GM19463 (cell line): ENCODE data around the gene ST6GALNAC2.
"Not testable (repeated sequence)": the region's sequence is repeated elsewhere in the genome, so short reads cannot be mapped to it uniquely, and the experiment has no call there.

Experiments used
- ATAC-seq: cut with Tn5 transposase; IDR thresholded peaks from one replicate; pipeline ENCODE4 v1.9.1; 2021; ENCODE audit warnings: mild to moderate bottlenecking, moderate library complexity; ENCODE audit not compliant: unreplicated experiment

The ST6GALNAC2 gene

GRCh38 chr17:76542566-76542971 lies 43.1 kb downstream of the ST6GALNAC2 start:
- ATAC-seq = no peak

GRCh38 chr17:76541739-76542454 lies 43.8 kb downstream of the ST6GALNAC2 start:
- ATAC-seq = no peak

- ATAC-seq = peak; percentile 54
Measured at GRCh38 chr17:76540381-76541300, 45.0 kb downstream of the ST6GALNAC2 start.

- ATAC-seq = no peak
Measured at GRCh38 chr17:76539631-76540271, 45.9 kb downstream of the ST6GALNAC2 start, which contains the start of gene PRCD. PRCD (plus strand) TSS chr17:76540044; CDS start chr17:76540142, 98 bp downstream.

- no peak for ATAC-seq
Measured at GRCh38 chr17:76538941-76539570, 46.6 kb downstream of the ST6GALNAC2 start.

- ATAC-seq = no peak
Measured at GRCh38 chr17:76538281-76538931, 47.3 kb downstream of the ST6GALNAC2 start.

- no peak for ATAC-seq
Measured at GRCh38 chr17:76537578-76538280, 47.9 kb downstream of the ST6GALNAC2 start, which contains the start of gene CYGB. CYGB (minus strand) TSS chr17:76537709; CDS start chr17:76537542, 167 bp downstream.

- ATAC-seq = no peak
Measured at GRCh38 chr17:76537288-76537577, 48.4 kb downstream of the ST6GALNAC2 start.

- no peak for ATAC-seq
Measured at GRCh38 chr17:76536511-76537287, 49.0 kb downstream of the ST6GALNAC2 start.

GRCh38 chr17:76535788-76536510 lies 49.7 kb downstream of the ST6GALNAC2 start:
- no peak for ATAC-seq

GRCh38 chr17:76534831-76535732 lies 50.6 kb downstream of the ST6GALNAC2 start:
- ATAC-seq = no peak

GRCh38 chr17:76533640-76534359 lies 51.9 kb downstream of the ST6GALNAC2 start:
- ATAC-seq = not testable (repeated sequence)

GRCh38 chr17:76532072-76532651 lies 53.5 kb downstream of the ST6GALNAC2 start:
- ATAC-seq = no peak

GRCh38 chr17:76531486-76532038 lies 54.1 kb downstream of the ST6GALNAC2 start:
- ATAC-seq = no peak

GRCh38 chr17:76530811-76531485 lies 54.7 kb downstream of the ST6GALNAC2 start:
- ATAC-seq = no peak
